ENCODE data around the gene EPHA8. TPM values are rescaled to one million over a fixed set of nuclear protein-coding genes. Genes with fewer than 3 reads are reported as not detected.

EPHA8 gene
- total RNA-seq, 1 experiment from 2014 or later: not detected

- no peak for DNase-seq
- ChIA-PET POLR2A (ENCODE audit: unreplicated experiment) (interaction anchor here (0.6 kb wide), 1 partner anchor 432 kb away, joined by 3 read pairs; no protein-coding TSS in a partner anchor), CTCF (no interaction called here)
- Histone ChIP-seq H3K4me3 (no peak overlapping the region), H3K27me3 (ENCODE audit: insufficient read depth, low read depth) (no peaks in the 10 kb centered on the region), H3K9me3 (ENCODE audit: insufficient read depth, low read depth) (no peaks in the 10 kb centered on the region), H3K36me3 (ENCODE audit: low read depth) (no peaks in the 10 kb centered on the region), H3K79me2 (ENCODE audit: low read depth) (no peaks in the 10 kb centered on the region), H3K4me2 (no peak overlapping the region), H4K20me1 (ENCODE audit: insufficient read depth) (no peaks in the 10 kb centered on the region), H3F3A (ENCODE audit: insufficient read depth, low read depth) (no peaks in the 10 kb centered on the region), H3K9me2 (ENCODE audit: insufficient read depth) (no peaks in the 10 kb centered on the region), H3K4me1 (replicated peaks; ENCODE audit: insufficient read depth) (no peaks in the 10 kb centered on the region), H2AFZ (no peak overlapping the region), H3K27ac (no peak overlapping the region)
- no peak for TF ChIP-seq CTCF (conservative IDR thresholded peaks at IDR 0.05)
- no peak for TF ChIP-seq EZH2 (IDR thresholded peaks at IDR 0.05; ENCODE audit: low read depth)
- BruUV-seq (replicated peaks): no TSS peak
- intact Hi-C loops (cut with micrococcal nuclease; ENCODE audit: unreplicated experiment): no loop called here
Observed at GRCh38 chr1:22525646-22526045, 37.6 kb upstream of the EPHA8 start.

GRCh38 chr1:22526098-22526497 lies 37.2 kb upstream of the EPHA8 start:
- ChIA-PET POLR2A (ENCODE audit: unreplicated experiment) (interaction anchor here (0.6 kb wide), 1 partner anchor 432 kb away, joined by 3 read pairs; no protein-coding TSS in a partner anchor), CTCF (no interaction called here)
- H3K4me1 ChIP-seq (replicated peaks; ENCODE audit: insufficient read depth): no peaks in the 10 kb centered on the region
- H3K9me2 ChIP-seq (ENCODE audit: insufficient read depth): no peaks in the 10 kb centered on the region
- no peaks in the 10 kb centered on the region for H4K20me1 ChIP-seq (ENCODE audit: insufficient read depth)
- DNase-seq: no peak
- H3K9me3 ChIP-seq (ENCODE audit: insufficient read depth, low read depth): no peaks in the 10 kb centered on the region
- no peaks in the 10 kb centered on the region for H3K27me3 ChIP-seq (ENCODE audit: insufficient read depth, low read depth)
- no peaks in the 10 kb centered on the region for H3K36me3 ChIP-seq (ENCODE audit: low read depth)
- H3F3A ChIP-seq (ENCODE audit: insufficient read depth, low read depth): no peaks in the 10 kb centered on the region
- no peak overlapping the region for H3K4me2 ChIP-seq
- no peaks in the 10 kb centered on the region for H3K79me2 ChIP-seq (ENCODE audit: low read depth)
- H3K27ac ChIP-seq: no peak overlapping the region
- intact Hi-C loops (cut with micrococcal nuclease; ENCODE audit: unreplicated experiment): no loop called here
- H3K4me3 ChIP-seq: no peak overlapping the region
- H2AFZ ChIP-seq: no peak overlapping the region
- TF ChIP-seq CTCF (conservative IDR thresholded peaks at IDR 0.05): no peak
- no peak for TF ChIP-seq EZH2 (IDR thresholded peaks at IDR 0.05; ENCODE audit: low read depth)
- no TSS peak for BruUV-seq (replicated peaks)

GRCh38 chr1:22526677-22527076 lies 36.6 kb upstream of the EPHA8 start:
- intact Hi-C loops (cut with micrococcal nuclease; ENCODE audit: unreplicated experiment): no loop called here
- BruUV-seq (replicated peaks): no TSS peak
- Histone ChIP-seq H3K27me3 (ENCODE audit: insufficient read depth, low read depth) (no peaks in the 10 kb centered on the region), H3K4me3 (no peak overlapping the region), H3K36me3 (ENCODE audit: low read depth) (no peaks in the 10 kb centered on the region), H3K79me2 (ENCODE audit: low read depth) (no peaks in the 10 kb centered on the region), H2AFZ (no peak overlapping the region), H3K4me1 (replicated peaks; ENCODE audit: insufficient read depth) (no peaks in the 10 kb centered on the region), H3F3A (ENCODE audit: insufficient read depth, low read depth) (no peaks in the 10 kb centered on the region), H3K9me3 (ENCODE audit: insufficient read depth, low read depth) (no peaks in the 10 kb centered on the region), H3K9me2 (ENCODE audit: insufficient read depth) (no peaks in the 10 kb centered on the region), H4K20me1 (ENCODE audit: insufficient read depth) (no peaks in the 10 kb centered on the region), H3K4me2 (no peak overlapping the region), H3K27ac (no peak overlapping the region)
- DNase-seq: no peak
- TF ChIP-seq EZH2 (IDR thresholded peaks at IDR 0.05; ENCODE audit: low read depth) (no peak), CTCF (conservative IDR thresholded peaks at IDR 0.05) (no peak)
- ChIA-PET POLR2A (ENCODE audit: unreplicated experiment) (no interaction called here), CTCF (no interaction called here)
